Keratinocyte (primary cell): Measurements from ENCODE around the gene ZFP90.

Experiments used
- CTCF ChIP-seq, 3 experiments: IDR thresholded peaks in 1 of 3; conservative IDR thresholded peaks in 1 of 3; optimal IDR thresholded peaks in 1 of 3; 2 replicates in 2 of 3; 3 replicates in 1 of 3; pipeline versions ENCODE3 to v1.5.1; 2011; ENCODE audit warnings: low read length in 3 of 3, mild to moderate bottlenecking in 3 of 3, moderate library complexity in 2 of 3, control low read depth in 1 of 3, inconsistent platforms in 1 of 3; ENCODE audit not compliant: insufficient read depth in 2 of 3; ENCODE audit errors: extremely low read depth in 1 of 3
- EZH2 ChIP-seq: IDR thresholded peaks from one replicate; pipeline ENCODE4 v1.6.1; 2012; ENCODE audit warnings: inconsistent platforms, mild to moderate bottlenecking, low read length, moderate library complexity

- TF ChIP-seq CTCF (optimal IDR thresholded peaks at IDR 0.05 in 1 of 3, IDR thresholded peaks at IDR 0.05 in 1 of 3, conservative IDR thresholded peaks at IDR 0.05 in 1 of 3; ENCODE audit: extremely low read depth in 1 of 3, insufficient read depth in 2 of 3, low read length in 3 of 3), result peak; percentile 23 to 35 (median 29)
- TF ChIP-seq EZH2, result no peak
Measured at GRCh38 chr16:68592466-68593337, 53.6 kb downstream of the ZFP90 start.
